Epithelial cell of proximal tubule (primary cell): Measurements from ENCODE around the gene ARHGAP31. TPM values are rescaled to one million over a fixed set of nuclear protein-coding genes. Genes with fewer than 3 reads are reported as not detected.
"Not testable (repeated sequence)": the region's sequence is repeated elsewhere in the genome, so short reads cannot be mapped to it uniquely, and the experiment has no call there.

ENCODE experiments used
- DNase-seq: peaks from one replicate; pipeline ENCODE4 v3.0.0-alpha.2; 2011; ENCODE audit warnings: low read depth
- H3K4me3 ChIP-seq: 2 replicates; pipeline ENCODE4 v1.5.1; 2011; ENCODE audit warnings: low read depth, mild to moderate bottlenecking, low read length
- total RNA-seq: library from RNA; depleted of rRNA; stranded (reverse); fragments of >200 nt; gene quantifications from 2 replicates; pipeline ENCODE4 v1.2.3, GENCODE V29; 2015
- TF ChIP-seq, protein P1 (sequence below): conservative IDR thresholded peaks from 2 replicates; pipeline ENCODE4 v1.5.1; 2012; ENCODE audit warnings: low read depth, mild to moderate bottlenecking, low read length

The ARHGAP31 gene
- total RNA-seq, 1 donor from 2014 or later = 5.1 TPM

DNA sequence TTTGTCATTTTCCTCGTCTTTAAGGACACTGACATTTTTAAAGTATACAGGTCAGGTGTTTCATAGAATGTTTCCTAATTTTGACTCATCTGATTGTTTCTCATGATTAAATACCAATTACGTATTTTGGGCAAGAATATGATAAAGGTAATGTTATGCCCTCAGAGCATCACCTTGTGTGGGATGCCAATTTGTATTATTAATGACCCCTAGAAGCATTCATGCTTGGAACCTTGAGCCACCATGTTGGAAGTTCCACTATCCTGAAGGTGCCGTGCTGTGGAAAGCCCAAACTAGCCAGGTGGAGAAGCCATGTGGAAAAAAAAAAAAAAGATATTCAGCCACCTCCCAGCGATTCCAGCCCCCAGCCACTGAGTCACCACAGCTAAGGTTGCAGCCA lies 34.4 kb upstream of the ARHGAP31 start:
- DNase-seq = no peak
- no peak overlapping the region for H3K4me3 ChIP-seq
- TF ChIP-seq, protein P1, sequence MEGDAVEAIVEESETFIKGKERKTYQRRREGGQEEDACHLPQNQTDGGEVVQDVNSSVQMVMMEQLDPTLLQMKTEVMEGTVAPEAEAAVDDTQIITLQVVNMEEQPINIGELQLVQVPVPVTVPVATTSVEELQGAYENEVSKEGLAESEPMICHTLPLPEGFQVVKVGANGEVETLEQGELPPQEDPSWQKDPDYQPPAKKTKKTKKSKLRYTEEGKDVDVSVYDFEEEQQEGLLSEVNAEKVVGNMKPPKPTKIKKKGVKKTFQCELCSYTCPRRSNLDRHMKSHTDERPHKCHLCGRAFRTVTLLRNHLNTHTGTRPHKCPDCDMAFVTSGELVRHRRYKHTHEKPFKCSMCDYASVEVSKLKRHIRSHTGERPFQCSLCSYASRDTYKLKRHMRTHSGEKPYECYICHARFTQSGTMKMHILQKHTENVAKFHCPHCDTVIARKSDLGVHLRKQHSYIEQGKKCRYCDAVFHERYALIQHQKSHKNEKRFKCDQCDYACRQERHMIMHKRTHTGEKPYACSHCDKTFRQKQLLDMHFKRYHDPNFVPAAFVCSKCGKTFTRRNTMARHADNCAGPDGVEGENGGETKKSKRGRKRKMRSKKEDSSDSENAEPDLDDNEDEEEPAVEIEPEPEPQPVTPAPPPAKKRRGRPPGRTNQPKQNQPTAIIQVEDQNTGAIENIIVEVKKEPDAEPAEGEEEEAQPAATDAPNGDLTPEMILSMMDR = no peak

DNA sequence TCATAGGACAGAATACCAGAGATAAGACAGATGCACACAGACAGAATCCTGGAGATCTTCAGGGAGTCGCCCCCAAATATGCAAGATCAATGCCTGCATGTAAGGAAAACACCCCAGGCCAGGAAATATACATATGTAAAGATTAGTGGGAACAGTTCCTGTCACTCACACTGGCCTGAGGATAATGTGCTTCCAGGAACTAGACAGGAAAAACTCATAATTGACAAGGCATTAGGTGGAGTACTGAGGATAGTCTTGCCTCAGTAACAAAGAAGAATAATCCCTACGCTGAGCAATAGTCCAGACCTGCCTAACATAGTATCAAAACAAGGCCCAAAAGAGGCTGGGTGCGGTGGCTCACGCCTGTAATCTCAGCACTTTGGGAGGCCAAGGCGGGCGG lies 33.1 kb upstream of the ARHGAP31 start:
- H3K4me3 ChIP-seq = no peak overlapping the region
- TF ChIP-seq, protein P1 = no peak
- no peak for DNase-seq

DNA sequence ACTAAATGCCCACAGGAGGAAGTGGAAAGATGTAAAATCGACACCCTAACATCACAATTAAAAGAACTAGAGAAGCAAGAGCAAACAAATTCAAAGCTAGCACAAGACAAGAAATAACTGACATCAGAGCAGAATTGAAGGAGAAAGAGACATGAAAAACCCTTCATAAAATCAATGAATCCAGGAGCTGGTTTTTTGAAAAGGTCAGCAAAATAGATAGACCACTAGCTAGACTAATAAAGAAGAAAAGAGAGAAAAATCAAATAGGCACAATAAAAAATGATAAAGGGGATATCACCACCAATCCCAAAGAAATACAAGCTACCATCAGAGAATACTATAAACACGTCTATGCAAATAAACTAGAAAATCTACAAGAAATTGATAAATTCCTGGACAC lies 24.0 kb upstream of the ARHGAP31 start:
- H3K4me3 ChIP-seq, DNase-seq: not testable (repeated sequence)

DNA sequence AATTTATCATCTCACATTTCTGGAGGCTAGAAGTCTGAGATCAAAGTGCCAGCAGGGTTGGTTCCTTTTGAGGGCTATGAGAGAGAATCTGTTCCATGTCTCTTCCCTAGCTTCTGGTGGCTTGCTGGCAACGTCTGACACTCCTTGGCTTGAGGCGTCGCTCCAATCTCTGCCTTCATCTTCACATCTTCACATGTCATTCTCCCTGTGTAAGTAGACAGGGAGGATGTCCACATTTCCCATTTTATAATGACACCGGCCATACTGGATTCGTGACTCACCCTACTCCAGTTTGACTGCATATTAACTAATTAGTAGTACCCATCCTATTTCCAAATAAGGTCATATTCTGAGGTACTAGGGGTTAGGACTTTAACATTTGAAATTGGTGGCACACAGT lies 17.5 kb upstream of the ARHGAP31 start:
- H3K4me3 ChIP-seq = no peak overlapping the region
- TF ChIP-seq, protein P1 = no peak
- no peak for DNase-seq

DNA sequence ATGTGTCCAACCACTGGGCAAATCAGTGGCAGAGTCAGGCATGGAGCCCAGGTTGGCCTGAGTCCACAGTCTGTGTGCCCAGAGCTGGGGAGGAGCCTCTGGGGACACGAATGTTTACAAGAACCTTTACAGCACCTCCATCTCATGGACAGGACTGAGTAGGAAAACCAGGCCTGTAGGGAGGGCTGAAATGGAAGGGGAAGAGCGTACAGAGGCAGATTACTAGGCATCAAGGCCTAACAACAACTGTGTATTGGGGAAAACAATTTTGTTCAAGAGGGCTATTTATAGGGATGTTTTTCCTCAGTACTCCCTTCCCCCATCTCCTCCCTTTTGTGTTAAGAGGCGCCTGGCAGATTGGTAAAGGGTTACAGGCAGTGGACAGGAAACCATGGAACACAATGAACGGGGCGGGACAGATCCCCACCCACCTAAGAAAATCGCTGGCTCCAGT lies 15.1 kb upstream of the ARHGAP31 start:
- DNase-seq = no peak

DNA sequence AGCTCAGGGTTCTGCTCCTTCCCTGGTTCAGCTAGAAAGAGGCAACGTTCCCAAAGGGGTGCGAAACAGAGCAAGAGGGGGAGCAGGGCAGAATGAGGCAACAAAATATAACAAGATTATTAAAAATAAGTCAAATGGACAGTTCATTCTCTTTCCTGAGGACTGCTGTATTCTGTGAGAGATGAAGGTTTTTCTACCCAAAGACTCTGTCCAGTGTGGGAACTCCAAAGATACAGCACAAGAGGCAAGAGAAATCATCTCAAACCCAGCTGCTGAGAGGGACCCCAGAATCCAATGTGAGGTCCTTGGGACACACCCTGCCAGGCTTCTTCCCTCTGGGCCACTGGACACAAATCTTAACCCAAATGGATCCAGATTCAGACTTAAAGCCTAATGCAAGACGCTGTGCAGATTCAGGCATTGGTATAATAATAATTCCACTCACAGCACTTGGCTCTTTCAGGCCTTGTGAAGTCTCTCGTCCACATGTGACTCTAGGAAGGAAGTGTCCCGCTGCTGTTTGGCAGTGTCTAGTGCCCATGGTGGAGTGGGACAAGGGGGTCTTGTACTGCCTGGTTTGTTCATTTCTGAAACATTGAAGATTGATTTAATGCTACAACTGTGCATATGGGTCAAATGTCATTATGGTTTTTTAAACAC lies 14.5 kb upstream of the ARHGAP31 start:
- no peak for DNase-seq
- TF ChIP-seq, protein P1 = no peak
- no peak overlapping the region for H3K4me3 ChIP-seq

More for the DNA sequence above, 15.1 kb upstream of the ARHGAP31 start:
- TF ChIP-seq, protein P1 = no peak
- no peak overlapping the region for H3K4me3 ChIP-seq

DNA sequence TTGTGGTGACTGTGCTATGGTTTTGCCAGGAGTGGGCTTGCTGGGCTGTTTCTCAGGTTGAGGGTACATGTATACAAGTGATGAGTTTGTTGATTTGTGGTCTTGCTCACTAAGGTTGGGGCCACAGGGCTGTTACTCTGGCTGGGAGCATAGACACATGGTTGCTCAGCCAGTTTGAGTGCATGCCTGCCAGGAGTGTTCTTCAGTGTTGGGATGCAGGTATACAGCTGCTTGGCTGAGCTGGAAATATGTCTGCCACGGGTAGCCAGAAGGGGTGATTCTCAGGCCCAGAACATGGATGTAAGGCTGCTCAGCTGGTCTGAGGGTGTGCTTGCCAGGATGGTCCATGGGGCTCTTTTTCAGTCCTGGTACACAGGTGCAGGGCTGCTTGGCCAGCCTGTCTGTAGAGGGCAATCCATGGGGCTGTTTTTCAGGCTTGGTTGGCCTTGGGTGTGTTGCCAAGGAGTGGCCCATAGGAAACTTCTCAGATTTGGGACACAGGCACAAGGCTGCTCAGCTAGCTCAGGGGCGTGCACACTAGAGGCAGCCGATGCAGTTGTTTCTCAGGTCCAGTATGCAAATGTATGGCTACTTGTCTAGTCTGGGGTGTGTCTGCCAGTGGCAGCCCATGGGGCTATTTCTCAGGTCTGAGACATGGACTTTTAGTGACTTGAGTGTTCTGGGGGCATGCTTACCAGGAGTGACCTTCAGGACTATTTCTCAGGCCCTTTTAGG lies 5.3 kb upstream of the ARHGAP31 start:
- no peak for DNase-seq
- no peak overlapping the region for H3K4me3 ChIP-seq
- TF ChIP-seq, protein P1 = no peak
